Measurements from ENCODE around the gene METTL2A.
"Not testable (repeated sequence)": the region's sequence is repeated elsewhere in the genome, so short reads cannot be mapped to it uniquely, and the experiment has no call there.

The METTL2A gene

GRCh38 chr17:62479639-62480258 is 56.1 kb downstream of the METTL2A start:
- peak overlapping the region; percentile 92 for H3K27ac Mint-ChIP-seq
- H3K27me3 Mint-ChIP-seq (ENCODE audit: low read depth); H3K9me3 Mint-ChIP-seq: not testable (repeated sequence)
- H3K4me1 Mint-ChIP-seq (ENCODE audit: low read depth), result peaks cover 29% of the 10 kb centered on the region
- peak overlapping the region; percentile 95 for H3K4me3 Mint-ChIP-seq
- peaks cover 20% of the 10 kb centered on the region for H3K36me3 Mint-ChIP-seq (ENCODE audit: low read depth)

GRCh38 chr17:62482553-62482952 is 58.9 kb downstream of the METTL2A start:
- not testable (repeated sequence) for H3K27ac Mint-ChIP-seq; H3K9me3 Mint-ChIP-seq; H3K4me3 Mint-ChIP-seq; H3K27me3 Mint-ChIP-seq (ENCODE audit: low read depth)
- Mint-ChIP-seq H3K4me1 (ENCODE audit: low read depth) (peaks cover 31% of the 10 kb centered on the region), H3K36me3 (ENCODE audit: low read depth) (peaks cover 24% of the 10 kb centered on the region)

- not testable (repeated sequence) for H3K4me3 Mint-ChIP-seq; H3K9me3 Mint-ChIP-seq; H3K27me3 Mint-ChIP-seq (ENCODE audit: low read depth); H3K27ac Mint-ChIP-seq
- H3K4me1 Mint-ChIP-seq (ENCODE audit: low read depth), result peaks cover 11% of the 10 kb centered on the region
- peaks cover 14% of the 10 kb centered on the region for H3K36me3 Mint-ChIP-seq (ENCODE audit: low read depth)
Measured at GRCh38 chr17:62490990-62491389, 67.3 kb downstream of the METTL2A start.

- H3K27me3 Mint-ChIP-seq (ENCODE audit: low read depth); H3K4me3 Mint-ChIP-seq: not testable (repeated sequence)
- peaks cover 13% of the 10 kb centered on the region for H3K36me3 Mint-ChIP-seq (ENCODE audit: low read depth)
Measured at GRCh38 chr17:62493049-62493655, 69.5 kb downstream of the METTL2A start.

GRCh38 chr17:62494073-62494472 is 70.4 kb downstream of the METTL2A start:
- H3K36me3 Mint-ChIP-seq (ENCODE audit: low read depth), result peaks cover 12% of the 10 kb centered on the region
- H3K9me3 Mint-ChIP-seq; H3K27me3 Mint-ChIP-seq (ENCODE audit: low read depth); H3K4me3 Mint-ChIP-seq; H3K4me1 Mint-ChIP-seq (ENCODE audit: low read depth); H3K27ac Mint-ChIP-seq: not testable (repeated sequence)

More at GRCh38 chr17:62493049-62493655, 69.5 kb downstream of the METTL2A start:
- H3K27ac Mint-ChIP-seq; H3K9me3 Mint-ChIP-seq; H3K4me1 Mint-ChIP-seq (ENCODE audit: low read depth): not testable (repeated sequence)

- H3K36me3 Mint-ChIP-seq (ENCODE audit: low read depth); H3K27ac Mint-ChIP-seq; H3K27me3 Mint-ChIP-seq (ENCODE audit: low read depth); H3K4me1 Mint-ChIP-seq (ENCODE audit: low read depth); H3K9me3 Mint-ChIP-seq; H3K4me3 Mint-ChIP-seq: not testable (repeated sequence)
Measured at GRCh38 chr17:62496344-62496743, 72.6 kb downstream of the METTL2A start.

- not testable (repeated sequence) for H3K36me3 Mint-ChIP-seq (ENCODE audit: low read depth); H3K27ac Mint-ChIP-seq; H3K4me3 Mint-ChIP-seq
Measured at GRCh38 chr17:62498796-62499195, 75.1 kb downstream of the METTL2A start.

More at GRCh38 chr17:62498796-62499195, 75.1 kb downstream of the METTL2A start:
- not testable (repeated sequence) for H3K4me1 Mint-ChIP-seq (ENCODE audit: low read depth); H3K27me3 Mint-ChIP-seq (ENCODE audit: low read depth); H3K9me3 Mint-ChIP-seq
